ENCODE measurements around the gene CCDC102A.

Gene CCDC102A

DNA sequence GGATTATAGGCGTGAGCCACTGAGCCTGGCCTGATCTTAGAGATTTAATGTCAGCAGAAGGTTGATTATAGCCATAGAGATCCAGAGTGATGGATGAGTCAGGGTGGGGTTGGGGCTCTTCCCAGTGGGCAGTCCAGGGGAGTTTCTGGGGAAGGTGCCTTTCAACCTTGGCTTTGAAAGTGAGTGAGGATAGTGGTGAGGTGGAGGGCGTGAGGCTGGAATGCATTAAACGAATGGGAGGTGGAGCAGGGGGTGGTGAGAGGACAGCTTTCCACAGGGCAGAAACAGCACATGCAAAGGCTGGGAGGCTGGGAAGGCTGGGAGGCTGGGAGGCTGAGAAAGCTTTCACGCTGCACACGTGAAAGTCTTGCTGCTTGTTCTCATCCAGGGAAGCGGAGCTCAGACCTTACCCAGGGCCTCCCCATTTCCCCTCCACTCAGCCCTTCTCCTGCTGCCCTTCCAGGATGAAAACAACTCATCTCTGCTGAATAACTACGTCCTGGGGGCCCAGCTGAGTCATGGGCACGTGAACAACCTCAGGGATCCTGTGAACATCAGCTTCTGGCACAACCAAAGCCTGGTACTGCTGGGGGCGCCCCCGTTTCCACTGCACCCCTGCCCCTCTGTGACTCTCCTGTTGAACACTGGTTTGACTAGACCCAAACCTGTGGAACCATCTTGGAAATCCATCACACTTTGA lies 28.4 kb upstream of the CCDC102A start:
- peak; percentile 33 for DNase-seq (ENCODE audit: low read depth)
- H3K4me3 ChIP-seq (replicated peaks; ENCODE audit: low read depth, low read length): no peak overlapping the region

DNA sequence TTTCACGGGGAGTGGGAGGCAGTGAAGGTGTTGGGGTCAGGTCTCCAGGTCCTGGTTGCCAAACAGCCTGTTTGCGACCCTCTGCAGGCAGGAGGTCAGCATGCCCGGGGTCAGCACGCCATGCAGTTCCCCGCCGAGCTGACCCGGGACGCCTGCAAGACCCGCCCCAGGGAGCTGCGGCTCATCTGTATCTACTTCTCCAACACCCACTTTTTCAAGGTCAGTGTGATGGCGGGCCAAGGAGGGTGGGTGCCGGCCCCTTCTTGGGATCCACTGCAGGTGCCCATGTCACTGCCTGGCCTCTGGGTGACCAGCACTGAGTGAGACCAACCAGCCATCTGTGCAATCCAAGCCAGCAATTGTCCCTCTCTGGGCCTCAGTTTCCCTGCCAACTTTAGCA lies 27.4 kb upstream of the CCDC102A start:
- TF ChIP-seq, protein P1, sequence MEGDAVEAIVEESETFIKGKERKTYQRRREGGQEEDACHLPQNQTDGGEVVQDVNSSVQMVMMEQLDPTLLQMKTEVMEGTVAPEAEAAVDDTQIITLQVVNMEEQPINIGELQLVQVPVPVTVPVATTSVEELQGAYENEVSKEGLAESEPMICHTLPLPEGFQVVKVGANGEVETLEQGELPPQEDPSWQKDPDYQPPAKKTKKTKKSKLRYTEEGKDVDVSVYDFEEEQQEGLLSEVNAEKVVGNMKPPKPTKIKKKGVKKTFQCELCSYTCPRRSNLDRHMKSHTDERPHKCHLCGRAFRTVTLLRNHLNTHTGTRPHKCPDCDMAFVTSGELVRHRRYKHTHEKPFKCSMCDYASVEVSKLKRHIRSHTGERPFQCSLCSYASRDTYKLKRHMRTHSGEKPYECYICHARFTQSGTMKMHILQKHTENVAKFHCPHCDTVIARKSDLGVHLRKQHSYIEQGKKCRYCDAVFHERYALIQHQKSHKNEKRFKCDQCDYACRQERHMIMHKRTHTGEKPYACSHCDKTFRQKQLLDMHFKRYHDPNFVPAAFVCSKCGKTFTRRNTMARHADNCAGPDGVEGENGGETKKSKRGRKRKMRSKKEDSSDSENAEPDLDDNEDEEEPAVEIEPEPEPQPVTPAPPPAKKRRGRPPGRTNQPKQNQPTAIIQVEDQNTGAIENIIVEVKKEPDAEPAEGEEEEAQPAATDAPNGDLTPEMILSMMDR (IDR thresholded peaks at IDR 0.05; ENCODE audit: low read length, missing control alignments): no peak
- DNase-seq (ENCODE audit: low read depth): no peak
- H3K4me3 ChIP-seq (replicated peaks; ENCODE audit: low read depth, low read length): no peak overlapping the region

More for the DNA sequence above, 28.4 kb upstream of the CCDC102A start:
- TF ChIP-seq, protein P1 (IDR thresholded peaks at IDR 0.05; ENCODE audit: low read length, missing control alignments): no peak

DNA sequence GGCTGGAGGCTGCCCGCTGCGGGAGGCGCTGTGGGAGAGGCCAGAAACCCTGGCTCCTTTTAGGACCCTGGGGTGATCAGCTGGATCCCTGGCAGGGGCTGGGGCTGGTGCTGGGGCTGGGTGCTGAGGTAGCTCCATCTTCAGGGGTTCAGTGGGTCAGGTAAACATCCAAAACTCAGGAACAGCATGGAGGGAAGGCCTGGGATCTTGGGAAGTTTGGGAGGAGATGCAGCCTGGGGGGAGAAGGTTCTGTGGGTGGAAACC lies 27.0 kb upstream of the CCDC102A start:
- no peak for DNase-seq (ENCODE audit: low read depth)
- TF ChIP-seq, protein P1 (IDR thresholded peaks at IDR 0.05; ENCODE audit: low read length, missing control alignments): no peak
- no peak overlapping the region for H3K4me3 ChIP-seq (replicated peaks; ENCODE audit: low read depth, low read length)

DNA sequence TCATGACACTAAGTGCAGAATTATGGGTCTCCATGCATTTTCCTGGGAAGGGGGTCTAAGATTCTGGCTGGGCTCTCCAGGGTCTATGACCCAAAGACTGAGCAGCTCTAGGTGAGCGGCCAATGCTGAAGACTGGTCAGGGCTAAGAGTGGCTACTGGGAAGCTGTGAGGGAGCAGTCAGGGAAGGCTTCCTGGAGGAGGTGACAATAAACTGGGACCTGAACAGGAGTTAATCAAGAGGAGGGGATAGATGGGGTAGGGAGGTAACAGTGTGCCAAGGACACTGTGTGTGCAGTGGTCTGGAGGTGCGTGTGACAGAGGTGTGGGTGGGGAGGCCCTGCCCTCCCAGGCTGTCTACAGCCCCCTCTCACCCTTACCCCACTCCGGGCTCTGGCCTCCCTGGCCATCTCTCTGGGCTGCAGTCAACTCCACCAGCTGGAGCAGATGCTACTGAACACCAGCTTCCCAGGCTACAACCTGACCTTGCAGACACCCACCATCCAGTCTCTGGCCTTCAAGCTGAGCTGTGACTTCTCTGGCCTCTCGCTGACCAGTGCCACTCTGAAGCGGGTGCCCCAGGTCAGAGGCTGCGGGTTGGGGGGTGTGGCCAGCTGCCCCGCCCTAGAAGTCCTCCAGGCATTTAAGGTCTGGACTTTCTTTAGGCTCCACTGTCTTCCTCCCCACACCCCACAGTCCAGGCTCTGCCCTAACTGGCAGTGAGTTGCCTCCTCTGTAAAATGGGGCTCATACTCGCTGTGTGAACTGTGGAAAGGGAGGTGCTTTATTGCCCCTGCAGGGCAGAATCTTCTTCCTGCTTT lies 26.5 kb upstream of the CCDC102A start:
- no peak overlapping the region for H3K4me3 ChIP-seq (replicated peaks; ENCODE audit: low read depth, low read length)
- TF ChIP-seq, protein P1 (IDR thresholded peaks at IDR 0.05; ENCODE audit: low read length, missing control alignments): no peak
- DNase-seq (ENCODE audit: low read depth): no peak

DNA sequence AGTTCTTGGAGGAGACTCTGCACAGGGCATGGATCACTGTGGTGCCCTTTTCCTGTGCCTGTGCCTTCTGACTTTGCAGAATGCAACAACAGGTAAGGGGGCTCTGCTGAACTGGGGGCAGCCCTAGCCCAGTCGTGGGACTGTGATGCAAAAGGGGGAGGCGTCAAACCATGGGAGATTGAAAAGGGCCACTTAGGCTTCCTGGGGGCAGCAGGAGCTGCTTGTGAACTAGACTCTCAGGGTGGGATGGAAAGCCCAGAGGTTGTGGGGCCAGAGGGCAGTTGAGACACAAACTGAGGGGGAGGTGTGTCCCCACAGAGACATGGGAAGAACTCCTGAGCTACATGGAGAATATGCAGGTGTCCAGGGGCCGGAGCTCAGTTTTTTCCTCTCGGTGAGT lies 25.7 kb upstream of the CCDC102A start:
- TF ChIP-seq, protein P1 (IDR thresholded peaks at IDR 0.05; ENCODE audit: low read length, missing control alignments): no peak
- no peak overlapping the region for H3K4me3 ChIP-seq (replicated peaks; ENCODE audit: low read depth, low read length)
- no peak for DNase-seq (ENCODE audit: low read depth)

DNA sequence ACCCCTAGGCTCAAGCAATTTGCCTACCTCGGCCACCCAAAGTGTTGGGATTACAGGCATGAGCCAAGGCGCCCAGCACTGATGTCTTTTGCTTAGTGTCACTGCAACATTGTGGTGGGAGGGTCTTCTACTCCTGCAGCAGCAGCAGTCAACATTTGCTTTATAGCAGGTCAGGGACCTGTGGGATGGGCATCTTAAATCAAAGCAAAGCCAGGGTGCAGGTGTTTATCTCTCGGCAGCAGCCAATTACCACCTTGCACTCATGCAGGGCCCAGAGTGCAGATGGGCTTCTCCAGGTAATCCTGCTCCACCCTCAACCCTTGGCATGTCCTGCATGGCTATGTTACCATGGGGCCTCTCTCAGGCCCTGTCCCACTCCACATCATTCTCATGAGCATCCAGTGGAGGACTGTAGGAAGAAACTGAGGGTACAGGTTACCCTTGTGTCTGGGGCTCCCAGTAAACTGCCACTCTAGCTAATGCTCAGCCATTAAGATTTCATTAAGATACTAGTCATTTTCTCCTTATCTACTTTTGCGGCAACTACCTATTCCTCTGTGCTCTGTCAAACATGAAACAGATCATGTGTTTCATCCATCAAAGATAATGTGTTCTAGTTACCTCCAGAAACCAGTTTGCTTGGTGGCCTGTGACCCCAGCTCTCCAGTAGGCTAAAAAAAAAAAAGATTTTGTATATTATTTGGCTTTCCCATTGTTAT lies 22.9 kb upstream of the CCDC102A start:
- H3K4me3 ChIP-seq (replicated peaks; ENCODE audit: low read depth, low read length): no peak overlapping the region
- no peak for DNase-seq (ENCODE audit: low read depth)
- TF ChIP-seq, protein P1 (IDR thresholded peaks at IDR 0.05; ENCODE audit: low read length, missing control alignments): no peak
